Tibial nerve (tissue), 4 donors: ENCODE measurements around the gene ASCC2. TPM values are rescaled to one million over a fixed set of nuclear protein-coding genes. Genes with fewer than 3 reads are reported as not detected.

ENCODE experiments used
- DNase-seq, 2 donors: peaks; one replicate each; pipeline ENCODE4 v3.0.0-alpha.2; 2019; ENCODE audit warnings: low spot score in 2 of 2
- H3K27ac ChIP-seq, 4 donors: fragments of 200-600 bp; sonication (generic) in 3 of 4; one replicate each; pipeline ENCODE4 v1.5.1; 2017 to 2019; ENCODE audit warnings: mild to moderate bottlenecking in 1 of 4
- H3K27me3 ChIP-seq, 2 donors: fragments of 200-600 bp; sonication (generic) in 1 of 2; one replicate each; pipeline versions ENCODE4 v1.5.1 to v1.6.0; 2017 to 2019
- H3K36me3 ChIP-seq, 3 donors: fragments of 200-600 bp; sonication (generic); one replicate each; pipeline ENCODE4 v1.5.1; 2018 to 2019
- H3K4me1 ChIP-seq, 4 donors: fragments of 200-600 bp; sonication (generic) in 3 of 4; one replicate each; pipeline ENCODE4 v1.5.1; 2017 to 2019
- H3K4me3 ChIP-seq, 4 donors: fragments of 200-600 bp; sonication (generic) in 3 of 4; one replicate each; pipeline ENCODE4 v1.5.1; 2017 to 2019; ENCODE audit warnings: mild to moderate bottlenecking in 1 of 4, moderate library complexity in 1 of 4
- H3K9me3 ChIP-seq, 4 donors: fragments of 200-600 bp; sonication (generic) in 3 of 4; one replicate each; pipeline ENCODE4 v1.5.1; 2017 to 2019
- CTCF ChIP-seq, 5 experiments: fragments of 200-600 bp in 3 of 5; fragments of 450-650 bp in 2 of 5; sonication (generic) in 3 of 5; IDR thresholded peaks; one replicate each; pipeline ENCODE4 v1.5.1; 2016 to 2019; ENCODE audit warnings: antibody characterized with exemption in 5 of 5, mild to moderate bottlenecking in 3 of 5, moderate library complexity in 2 of 5
- EP300 ChIP-seq, 2 donors: sonication (generic); formaldehyde crosslinking; IDR thresholded peaks; one replicate each; pipeline ENCODE4 v1.6.1; 2017; ENCODE audit warnings: antibody characterized with exemption in 2 of 2, mild to moderate bottlenecking in 1 of 2
- POLR2A ChIP-seq, 2 donors: fragments of 450-650 bp; IDR thresholded peaks; one replicate each; pipeline ENCODE4 v1.6.1; 2017; ENCODE audit warnings: antibody characterized with exemption in 2 of 2, mild to moderate bottlenecking in 2 of 2, moderate library complexity in 2 of 2
- WGBS, 2 donors: methylation state at CpG; one replicate each; pipeline ENCODE4 v1.1.5; 2018; 5-methylcytosine and 5-hydroxymethylcytosine counted together
- total RNA-seq, 4 donors: library from RNA; depleted of rRNA; stranded (reverse); fragments of >200 nt; gene quantifications; one replicate each; pipeline ENCODE4 v1.1.0, GENCODE V29; 2016

ASCC2 gene
- total RNA-seq, 4 donors from 2014 or later, result 30.4 to 45.3 (median 40.9) TPM

- Histone ChIP-seq H3K4me3 (no peak overlapping the region), H3K9me3 (no peaks in the 10 kb centered on the region), H3K4me1 (peaks cover 0 to 1% (median 0%) of the 10 kb centered on the region in 4 donors), H3K27me3 (no peaks in the 10 kb centered on the region), H3K27ac (no peak overlapping the region), H3K36me3 (peaks cover 3 to 87% (median 6%) of the 10 kb centered on the region in 3 donors)
- TF ChIP-seq CTCF (IDR thresholded peaks at IDR 0.05) (no peak), EP300 (IDR thresholded peaks at IDR 0.05) (no peak), POLR2A (IDR thresholded peaks at IDR 0.05) (no peak)
- DNase-seq, result no peak
- WGBS, 2 donors, result 71 to 86% methylated on average over 4 of the region's 4 CpGs
Measured at GRCh38 chr22:29827091-29827490, 11.0 kb downstream of the ASCC2 start.

- H3K4me1 ChIP-seq, result peaks cover 0 to 9% (median 0%) of the 10 kb centered on the region in 4 donors
- WGBS, 2 donors, result 76% methylated on average over 17 of the region's 17 CpGs
- DNase-seq, result no peak
- H3K4me3 ChIP-seq, result no peak overlapping the region
- no peaks in the 10 kb centered on the region for H3K27me3 ChIP-seq
- H3K36me3 ChIP-seq, result peaks cover 0 to 87% (median 0%) of the 10 kb centered on the region in 3 donors
- TF ChIP-seq POLR2A (IDR thresholded peaks at IDR 0.05), result no peak
- TF ChIP-seq EP300 (IDR thresholded peaks at IDR 0.05), result no peak
- TF ChIP-seq CTCF (IDR thresholded peaks at IDR 0.05), result no peak
- no peak overlapping the region for H3K27ac ChIP-seq
- H3K9me3 ChIP-seq, result no peaks in the 10 kb centered on the region
Measured at GRCh38 chr22:29825578-29825977, 12.5 kb downstream of the ASCC2 start.

- WGBS, 2 donors, result 78 to 80% methylated on average over 11 of the region's 11 CpGs
- no peaks in the 10 kb centered on the region for H3K27me3 ChIP-seq
- H3K4me1 ChIP-seq, result peaks cover 0 to 9% (median 0%) of the 10 kb centered on the region in 4 donors
- H3K27ac ChIP-seq, result peak overlapping the region in 1 of 4 donors; percentile 39
- DNase-seq, result peak; percentile 42 to 71
- H3K4me3 ChIP-seq, result no peak overlapping the region
- H3K9me3 ChIP-seq, result no peaks in the 10 kb centered on the region
- TF ChIP-seq POLR2A (IDR thresholded peaks at IDR 0.05) (no peak), EP300 (IDR thresholded peaks at IDR 0.05) (peak in 1 of 2 donors; percentile 12)
- peaks cover 0 to 87% (median 0%) of the 10 kb centered on the region in 3 donors for H3K36me3 ChIP-seq
Measured at GRCh38 chr22:29824677-29825076, 13.4 kb downstream of the ASCC2 start.

GRCh38 chr22:29821291-29822016 is 16.6 kb downstream of the ASCC2 start:
- no peaks in the 10 kb centered on the region for H3K9me3 ChIP-seq
- WGBS, 2 donors, result 48 to 51% methylated on average over 7 of the region's 7 CpGs
- peak; percentile 45 to 62 for DNase-seq
- TF ChIP-seq POLR2A (IDR thresholded peaks at IDR 0.05), result no peak
- no peak for TF ChIP-seq CTCF (IDR thresholded peaks at IDR 0.05)
- TF ChIP-seq EP300 (IDR thresholded peaks at IDR 0.05), result peak in 1 of 2 donors; percentile 31
- peaks cover 0 to 96% (median 0%) of the 10 kb centered on the region in 3 donors for H3K36me3 ChIP-seq
- peak overlapping the region in 1 of 4 donors; percentile 20 for H3K27ac ChIP-seq
- no peak overlapping the region for H3K4me3 ChIP-seq
- no peaks in the 10 kb centered on the region for H3K27me3 ChIP-seq
- H3K4me1 ChIP-seq, result peaks cover 0 to 9% (median 0%) of the 10 kb centered on the region in 4 donors

- Histone ChIP-seq H3K9me3 (no peaks in the 10 kb centered on the region), H3K27ac (peak overlapping the region in 1 of 4 donors; percentile 20), H3K4me1 (peaks cover 0 to 11% (median 1%) of the 10 kb centered on the region in 4 donors), H3K4me3 (no peak overlapping the region), H3K36me3 (peaks cover 0 to 97% (median 0%) of the 10 kb centered on the region in 3 donors), H3K27me3 (no peaks in the 10 kb centered on the region)
- 72 to 81% methylated on average over 7 of the region's 7 CpGs for WGBS, 2 donors
- TF ChIP-seq POLR2A (IDR thresholded peaks at IDR 0.05), result no peak
- no peak for TF ChIP-seq EP300 (IDR thresholded peaks at IDR 0.05)
- no peak for TF ChIP-seq CTCF (IDR thresholded peaks at IDR 0.05)
- no peak for DNase-seq
Measured at GRCh38 chr22:29820961-29821290, 17.1 kb downstream of the ASCC2 start.
